ENCODE measurements around the gene ANO9.

The ANO9 gene

GRCh38 chr11:477052-477715, 35.4 kb upstream of the ANO9 start:
- in situ Hi-C loops (cut with MboI; ENCODE audit: low pct_unique_long_range_greater_than_20kb, low sequenced_read_pairs, unreplicated experiment), result no loop called here
- no peak for DNase-seq (ENCODE audit: low spot score)
- no peak for TF ChIP-seq CTCF (IDR thresholded peaks at IDR 0.05; ENCODE audit: extremely low read depth, insufficient read depth, missing control alignments)

GRCh38 chr11:476416-476815, 34.6 kb upstream of the ANO9 start:
- in situ Hi-C loops (cut with MboI; ENCODE audit: low pct_unique_long_range_greater_than_20kb, low sequenced_read_pairs, unreplicated experiment), result no loop called here
- no peak for TF ChIP-seq CTCF (IDR thresholded peaks at IDR 0.05; ENCODE audit: extremely low read depth, insufficient read depth, missing control alignments)
- DNase-seq (ENCODE audit: low spot score), result no peak

- in situ Hi-C loops (cut with MboI; ENCODE audit: low pct_unique_long_range_greater_than_20kb, low sequenced_read_pairs, unreplicated experiment), result no loop called here
- no peak for DNase-seq (ENCODE audit: low spot score)
- no peak for TF ChIP-seq CTCF (IDR thresholded peaks at IDR 0.05; ENCODE audit: extremely low read depth, insufficient read depth, missing control alignments)
Measured at GRCh38 chr11:475941-476340, 34.1 kb upstream of the ANO9 start.

GRCh38 chr11:474914-475506, 33.2 kb upstream of the ANO9 start:
- DNase-seq (ENCODE audit: low spot score), result no peak
- TF ChIP-seq CTCF (IDR thresholded peaks at IDR 0.05; ENCODE audit: extremely low read depth, insufficient read depth, missing control alignments), result no peak
- in situ Hi-C loops (cut with MboI; ENCODE audit: low pct_unique_long_range_greater_than_20kb, low sequenced_read_pairs, unreplicated experiment), result no loop called here

GRCh38 chr11:473962-474785, 32.4 kb upstream of the ANO9 start:
- in situ Hi-C loops (cut with MboI; ENCODE audit: low pct_unique_long_range_greater_than_20kb, low sequenced_read_pairs, unreplicated experiment), result no loop called here
- TF ChIP-seq CTCF (IDR thresholded peaks at IDR 0.05; ENCODE audit: extremely low read depth, insufficient read depth, missing control alignments), result no peak
- no peak for DNase-seq (ENCODE audit: low spot score)

- in situ Hi-C loops (cut with MboI; ENCODE audit: low pct_unique_long_range_greater_than_20kb, low sequenced_read_pairs, unreplicated experiment), result no loop called here
Measured at GRCh38 chr11:473415-473814, 31.6 kb upstream of the ANO9 start.

More at GRCh38 chr11:473415-473814, 31.6 kb upstream of the ANO9 start:
- no peak for TF ChIP-seq CTCF (IDR thresholded peaks at IDR 0.05; ENCODE audit: extremely low read depth, insufficient read depth, missing control alignments)
- no peak for DNase-seq (ENCODE audit: low spot score)
